PC-9 (cell line): ENCODE measurements around the gene SOX4. TPM values are rescaled to one million over a fixed set of nuclear protein-coding genes. Genes with fewer than 3 reads are reported as not detected.

Source experiments
- BruUV-seq: library from RNA; stranded (reverse); fragments of 400-500 nt; replicated peaks from 2 replicates; lab custom pipeline; 2021; lab: Mats Ljungman, UMichigan
- CTCF ChIA-PET: fragments of 300-600 bp; sonication (Branson Sonifier 250); formaldehyde crosslinking; loops from one replicate; lab custom pipeline; 2022; ENCODE audit warnings: antibody characterized with exemption; lab: Charles Lee
- POLR2A ChIA-PET: fragments of 300-600 bp; sonication (Branson Sonifier 250); formaldehyde crosslinking; loops from one replicate; lab custom pipeline; 2022; ENCODE audit warnings: antibody characterized with exemption; ENCODE audit not compliant: unreplicated experiment; lab: Charles Lee
- DNase-seq, 2 experiments: peaks; one replicate each; pipeline versions ENCODE4 v3.0.0 to v3.0.0-alpha.2; 2015 to 2022; ENCODE audit warnings: mixed read lengths in 1 of 2
- H2AFZ ChIP-seq: fragments of 200-600 bp; sonication (generic); 2 replicates; pipeline ENCODE4 v1.8.1; 2017; ENCODE audit warnings: antibody characterized with exemption
- H3F3A ChIP-seq: fragments of 200-600 bp; sonication (generic); 2 replicates; pipeline ENCODE4 v1.8.1; 2017; ENCODE audit warnings: antibody characterized with exemption, mild to moderate bottlenecking, low read depth; ENCODE audit not compliant: insufficient read depth
- H3K27ac ChIP-seq: fragments of 200-600 bp; sonication (generic); 2 replicates; pipeline ENCODE4 v1.6.1; 2016; ENCODE audit warnings: mixed run types
- H3K27me3 ChIP-seq: fragments of 200-600 bp; sonication (generic); 2 replicates; pipeline ENCODE4 v1.6.1; 2016; ENCODE audit warnings: low read depth, mixed run types; ENCODE audit not compliant: insufficient read depth
- H3K36me3 ChIP-seq: fragments of 200-600 bp; sonication (generic); 2 replicates; pipeline ENCODE4 v1.6.1; 2016; ENCODE audit warnings: low read depth, mixed run types
- H3K4me1 ChIP-seq: fragments of 200-600 bp; sonication (generic); replicated peaks from 2 replicates; pipeline ENCODE4 v1.6.1; 2016; ENCODE audit warnings: mixed run types; ENCODE audit not compliant: insufficient read depth
- H3K4me2 ChIP-seq: fragments of 200-600 bp; sonication (generic); 2 replicates; pipeline ENCODE4 v1.6.1; 2017; ENCODE audit warnings: mixed run types
- H3K4me3 ChIP-seq: fragments of 200-600 bp; sonication (generic); 2 replicates; pipeline ENCODE4 v1.6.1; 2016; ENCODE audit warnings: mixed run types
- H3K79me2 ChIP-seq: fragments of 200-600 bp; sonication (generic); 2 replicates; pipeline ENCODE4 v1.6.1; 2017; ENCODE audit warnings: low read depth, mixed run types
- H3K9me2 ChIP-seq: fragments of 200-600 bp; sonication (generic); 2 replicates; pipeline ENCODE4 v1.8.1; 2017; ENCODE audit warnings: mild to moderate bottlenecking; ENCODE audit not compliant: insufficient read depth
- H3K9me3 ChIP-seq: fragments of 200-600 bp; sonication (generic); 2 replicates; pipeline ENCODE4 v1.8.1; 2016; ENCODE audit warnings: low read depth; ENCODE audit not compliant: insufficient read depth
- H4K20me1 ChIP-seq: fragments of 200-600 bp; sonication (generic); 2 replicates; pipeline ENCODE4 v1.8.1; 2017; ENCODE audit not compliant: insufficient read depth
- CTCF ChIP-seq: fragments of 200-600 bp; sonication (generic); conservative IDR thresholded peaks from 2 replicates; pipeline ENCODE4 v1.6.1; 2017; ENCODE audit warnings: mixed run types, antibody characterized with exemption, mild to moderate bottlenecking, moderate library complexity
- EZH2 ChIP-seq: fragments of 200-600 bp; sonication (generic); IDR thresholded peaks from 2 replicates; pipeline ENCODE4 v1.8.0; 2017; ENCODE audit warnings: antibody characterized with exemption, low read depth
- intact Hi-C: fragments of 100-400 bp; cut with micrococcal nuclease; formaldehyde crosslinking; loops from one replicate; pipeline ENCODE4 v1.10.0; 2022; ENCODE audit not compliant: unreplicated experiment
- total RNA-seq: library from RNA; stranded (reverse); gene quantifications from 2 replicates; pipeline ENCODE4 v1.2.3, GENCODE V29; 2021

SOX4 gene
- total RNA-seq, 1 experiment from 2014 or later = 32.8 TPM

GRCh38 chr6:21595285-21596144 is 2.0 kb downstream of the SOX4 start:
- TF ChIP-seq CTCF (no peak), EZH2 (no peak)
- peaks cover 23% of the 10 kb centered on the region for H3K4me1 ChIP-seq
- H3K27ac ChIP-seq = peak overlapping the region; percentile 73
- peak overlapping the region; percentile 85 for H3K4me2 ChIP-seq
- no TSS peak for BruUV-seq
- ChIA-PET CTCF (interaction anchor here (1.2 kb wide), 1 partner anchor 157 kb away, joined by 4 read pairs; no protein-coding TSS in a partner anchor), POLR2A (interaction anchor here (0.6 kb wide), 2 partner anchors 85 to 196 kb away, joined by 3 to 4 read pairs; no protein-coding TSS in a partner anchor)
- peaks cover 16% of the 10 kb centered on the region for H3F3A ChIP-seq
- no peaks in the 10 kb centered on the region for H3K27me3 ChIP-seq
- peak overlapping the region; percentile 95 for H2AFZ ChIP-seq
- H3K9me3 ChIP-seq = no peaks in the 10 kb centered on the region
- H4K20me1 ChIP-seq = no peaks in the 10 kb centered on the region; the same call in 1 of the 2 replicates
- peak overlapping the region; percentile 98 for H3K4me3 ChIP-seq
- H3K79me2 ChIP-seq = peaks cover 56% of the 10 kb centered on the region
- DNase-seq = peak in 1 of 2 experiments; percentile 40
- intact Hi-C loops = loop anchor here (1.0 to 10.0 kb wide), 6 partner anchors 157 to 1139 kb away; no protein-coding TSS in a partner anchor
- H3K9me2 ChIP-seq = no peaks in the 10 kb centered on the region
- H3K36me3 ChIP-seq = peaks cover 16% of the 10 kb centered on the region; the same call in 1 of the 2 replicates

GRCh38 chr6:21596145-21596948 is 2.8 kb downstream of the SOX4 start:
- intact Hi-C loops = loop anchor here (1.0 to 10.0 kb wide), 6 partner anchors 156 to 1138 kb away; no protein-coding TSS in a partner anchor
- peak; percentile 45 to 57 for DNase-seq
- peaks cover 16% of the 10 kb centered on the region for H3F3A ChIP-seq
- peaks cover 16% of the 10 kb centered on the region; the same call in 1 of the 2 replicates for H3K36me3 ChIP-seq
- H3K4me1 ChIP-seq = peaks cover 23% of the 10 kb centered on the region
- TSS peak; percentile 48 for BruUV-seq
- peak overlapping the region; percentile 85 for H3K4me2 ChIP-seq
- H3K27ac ChIP-seq = peak overlapping the region; percentile 46
- H4K20me1 ChIP-seq = no peaks in the 10 kb centered on the region; the same call in 1 of the 2 replicates
- TF ChIP-seq EZH2 (no peak), CTCF (no peak)
- no peaks in the 10 kb centered on the region for H3K27me3 ChIP-seq
- H2AFZ ChIP-seq = peak overlapping the region; percentile 95
- peak overlapping the region; percentile 98 for H3K4me3 ChIP-seq
- CTCF ChIA-PET = interaction anchor here (0.6 to 1.0 kb wide), 6 partner anchors 142 to 1296 kb away, joined by 3 to 5 read pairs (median 4); no protein-coding TSS in a partner anchor
- H3K79me2 ChIP-seq = peaks cover 56% of the 10 kb centered on the region
- POLR2A ChIA-PET = interaction anchor here (0.6 to 0.7 kb wide), 5 partner anchors 144 to 718 kb away, joined by 4 to 16 read pairs (median 14); no protein-coding TSS in a partner anchor
- H3K9me3 ChIP-seq = no peaks in the 10 kb centered on the region
- no peaks in the 10 kb centered on the region for H3K9me2 ChIP-seq
